ENCODE measurements around the gene CBX7.

CBX7 gene

DNA sequence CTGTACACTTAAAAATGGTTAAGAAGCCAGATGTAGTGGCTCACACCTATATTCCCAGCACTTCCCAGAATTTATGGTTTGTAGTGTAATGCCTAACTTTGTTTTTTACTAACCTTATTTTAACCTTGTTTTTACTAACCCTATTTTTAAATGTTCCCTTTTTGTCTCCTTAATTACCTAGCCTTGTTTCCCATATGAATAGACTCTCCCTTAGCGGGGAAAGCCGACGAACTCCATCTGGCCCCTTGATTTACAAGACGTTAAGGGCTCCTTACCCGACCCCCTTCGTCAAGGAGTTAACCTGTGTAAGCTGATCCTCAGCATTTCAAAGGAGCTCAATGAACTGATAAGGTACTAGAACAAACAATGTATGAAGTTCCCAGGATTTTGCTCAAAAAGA lies 38.4 kb downstream of the CBX7 start:
- DNase-seq (ENCODE audit: low read depth, low spot score), result no peak
- TF ChIP-seq, protein P1, sequence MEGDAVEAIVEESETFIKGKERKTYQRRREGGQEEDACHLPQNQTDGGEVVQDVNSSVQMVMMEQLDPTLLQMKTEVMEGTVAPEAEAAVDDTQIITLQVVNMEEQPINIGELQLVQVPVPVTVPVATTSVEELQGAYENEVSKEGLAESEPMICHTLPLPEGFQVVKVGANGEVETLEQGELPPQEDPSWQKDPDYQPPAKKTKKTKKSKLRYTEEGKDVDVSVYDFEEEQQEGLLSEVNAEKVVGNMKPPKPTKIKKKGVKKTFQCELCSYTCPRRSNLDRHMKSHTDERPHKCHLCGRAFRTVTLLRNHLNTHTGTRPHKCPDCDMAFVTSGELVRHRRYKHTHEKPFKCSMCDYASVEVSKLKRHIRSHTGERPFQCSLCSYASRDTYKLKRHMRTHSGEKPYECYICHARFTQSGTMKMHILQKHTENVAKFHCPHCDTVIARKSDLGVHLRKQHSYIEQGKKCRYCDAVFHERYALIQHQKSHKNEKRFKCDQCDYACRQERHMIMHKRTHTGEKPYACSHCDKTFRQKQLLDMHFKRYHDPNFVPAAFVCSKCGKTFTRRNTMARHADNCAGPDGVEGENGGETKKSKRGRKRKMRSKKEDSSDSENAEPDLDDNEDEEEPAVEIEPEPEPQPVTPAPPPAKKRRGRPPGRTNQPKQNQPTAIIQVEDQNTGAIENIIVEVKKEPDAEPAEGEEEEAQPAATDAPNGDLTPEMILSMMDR (IDR thresholded peaks at IDR 0.05; ENCODE audit: low read depth, low read length), result no peak
- H3K4me3 ChIP-seq (ENCODE audit: low read depth, low read length), result no peak overlapping the region
- in situ Hi-C loops (cut with HindIII; ENCODE audit: low sequenced_read_pairs), result no loop called here

DNA sequence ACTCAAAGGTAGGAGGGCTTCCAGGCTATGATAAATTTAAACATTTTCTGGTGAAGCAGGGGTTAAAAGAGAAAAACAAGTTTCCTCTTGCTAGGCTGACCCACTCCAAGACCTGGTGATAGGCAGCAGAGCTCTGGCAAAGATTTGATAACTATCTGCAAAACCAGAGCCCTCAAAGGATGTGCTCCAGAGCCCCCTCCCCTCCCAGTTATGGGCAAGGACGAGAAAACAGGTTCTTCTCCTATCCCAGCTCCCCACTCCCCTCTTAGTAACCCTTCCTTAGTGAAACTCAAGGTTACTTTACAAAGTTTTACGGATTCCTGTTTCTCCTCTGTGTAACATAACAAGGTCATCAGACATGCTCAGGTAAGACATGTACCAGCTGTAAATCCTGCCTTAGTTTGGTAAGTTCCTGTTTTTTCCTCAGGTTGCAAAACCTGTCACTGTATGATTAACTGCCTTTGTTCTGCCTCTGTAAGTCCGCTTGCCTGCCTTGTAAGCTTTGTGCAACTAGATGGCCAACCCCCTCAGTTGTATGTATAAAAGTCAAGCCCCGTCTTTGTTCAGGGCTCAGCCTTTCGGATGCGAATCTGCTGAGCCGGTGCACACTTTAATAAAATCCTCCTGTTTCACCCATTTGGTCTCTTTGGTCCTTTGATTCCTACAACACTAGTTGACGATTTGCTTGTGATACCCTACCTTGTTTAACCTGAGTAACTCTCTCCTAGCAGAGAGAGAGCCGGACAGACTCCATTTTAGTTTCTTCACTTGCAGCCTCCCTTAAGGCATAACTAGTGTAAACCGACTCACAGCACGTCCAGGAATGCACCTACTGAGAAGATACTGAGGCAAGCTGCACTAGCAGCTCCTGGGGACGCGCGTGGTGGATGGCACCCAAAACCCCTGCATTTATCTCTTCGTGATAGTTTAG lies 41.6 kb downstream of the CBX7 start:
- TF ChIP-seq, protein P1 (IDR thresholded peaks at IDR 0.05; ENCODE audit: low read depth, low read length), result no peak
- in situ Hi-C loops (cut with HindIII; ENCODE audit: low sequenced_read_pairs), result no loop called here
- DNase-seq (ENCODE audit: low read depth, low spot score), result no peak
- no peak overlapping the region for H3K4me3 ChIP-seq (ENCODE audit: low read depth, low read length)

DNA sequence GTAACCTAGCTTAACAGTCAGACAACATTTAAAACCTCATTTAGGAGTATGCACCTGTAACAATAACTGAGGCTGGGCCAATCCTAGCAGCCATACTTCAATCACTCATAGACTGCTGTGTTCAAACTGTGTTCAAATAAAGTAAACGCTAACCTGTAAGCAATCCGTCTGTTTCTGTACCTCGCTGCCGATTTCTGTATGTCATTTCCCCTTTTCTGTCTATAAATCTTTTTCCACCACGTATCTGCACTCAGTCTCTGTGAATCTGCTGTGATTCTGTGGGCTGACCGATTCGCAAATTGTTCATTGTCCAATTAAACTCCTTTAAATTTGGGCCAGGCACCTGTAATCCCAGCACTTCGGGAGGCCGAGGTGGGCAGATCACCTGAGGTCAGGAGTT lies 43.1 kb downstream of the CBX7 start:
- in situ Hi-C loops (cut with HindIII; ENCODE audit: low sequenced_read_pairs), result no loop called here
- DNase-seq (ENCODE audit: low read depth, low spot score), result no peak
- no peak overlapping the region for H3K4me3 ChIP-seq (ENCODE audit: low read depth, low read length)
- TF ChIP-seq, protein P1 (IDR thresholded peaks at IDR 0.05; ENCODE audit: low read depth, low read length), result no peak

DNA sequence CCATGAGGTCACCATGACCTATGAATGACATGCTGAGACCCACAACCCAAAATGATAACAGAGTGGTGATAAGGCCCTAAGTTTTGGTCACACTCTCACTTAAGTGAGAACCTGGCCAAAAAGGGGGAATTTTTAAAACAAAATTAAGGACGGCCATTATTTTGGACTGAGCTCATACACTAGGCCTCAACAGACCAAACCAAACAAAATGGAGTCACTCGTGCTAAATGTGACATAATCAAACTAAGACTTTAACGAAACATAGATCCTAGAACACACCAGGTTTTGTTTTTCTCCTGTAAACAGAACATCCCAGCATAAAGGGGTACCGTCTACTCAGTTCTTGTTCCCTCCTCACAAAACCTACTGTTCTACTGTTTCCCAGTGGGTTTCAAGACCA lies 44.0 kb downstream of the CBX7 start:
- TF ChIP-seq, protein P1 (IDR thresholded peaks at IDR 0.05; ENCODE audit: low read depth, low read length), result no peak
- no peak overlapping the region for H3K4me3 ChIP-seq (ENCODE audit: low read depth, low read length)
- no peak for DNase-seq (ENCODE audit: low read depth, low spot score)
- in situ Hi-C loops (cut with HindIII; ENCODE audit: low sequenced_read_pairs), result no loop called here

DNA sequence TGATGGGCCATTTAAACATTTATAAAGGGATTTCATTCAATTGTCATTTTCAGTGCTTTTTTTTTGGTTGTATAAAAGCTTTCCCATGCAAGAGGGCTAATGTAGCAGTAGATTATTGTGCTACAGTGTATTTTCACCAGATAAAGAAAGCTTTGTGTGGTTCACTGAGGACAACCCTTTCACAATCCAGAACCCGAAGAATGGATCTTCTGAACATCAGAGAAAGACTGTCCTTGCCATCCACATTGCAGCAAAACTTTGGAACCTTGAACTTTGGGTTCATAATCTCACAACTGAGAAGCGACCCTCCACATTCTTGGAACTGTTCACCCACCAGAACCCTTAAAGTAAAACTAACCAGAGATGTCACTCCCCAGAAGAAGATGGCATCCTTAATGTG lies 46.2 kb downstream of the CBX7 start:
- in situ Hi-C loops (cut with HindIII; ENCODE audit: low sequenced_read_pairs), result no loop called here
- no peak overlapping the region for H3K4me3 ChIP-seq (ENCODE audit: low read depth, low read length)
- DNase-seq (ENCODE audit: low read depth, low spot score), result no peak
- TF ChIP-seq, protein P1 (IDR thresholded peaks at IDR 0.05; ENCODE audit: low read depth, low read length), result no peak

DNA sequence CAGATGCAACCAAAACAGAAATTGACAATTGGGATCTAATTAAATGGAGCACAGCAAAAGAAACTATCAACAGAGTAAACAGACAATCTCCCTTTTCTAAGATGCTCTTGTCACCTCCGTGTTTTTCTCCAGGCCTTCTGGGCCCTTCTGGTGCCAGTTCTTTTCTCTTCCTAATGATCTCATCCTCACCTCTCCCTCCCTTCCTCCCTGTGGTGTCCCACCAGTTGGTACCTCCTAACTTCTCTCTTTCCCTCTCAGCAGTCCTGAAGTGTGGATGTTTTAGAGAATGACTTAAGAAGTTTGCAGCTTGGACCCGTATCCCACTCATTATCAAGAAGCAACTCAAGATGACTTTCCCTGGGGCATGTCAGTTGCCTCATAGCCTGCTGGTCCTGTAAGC lies 49.0 kb downstream of the CBX7 start:
- no peak for DNase-seq (ENCODE audit: low read depth, low spot score)
- in situ Hi-C loops (cut with HindIII; ENCODE audit: low sequenced_read_pairs), result no loop called here
- TF ChIP-seq, protein P1 (IDR thresholded peaks at IDR 0.05; ENCODE audit: low read depth, low read length), result no peak

More for the DNA sequence above, 49.0 kb downstream of the CBX7 start:
- H3K4me3 ChIP-seq (ENCODE audit: low read depth, low read length), result no peak overlapping the region
